ENCODE measurements around the gene JAZF1.

The JAZF1 gene

GRCh38 chr7:27955596-27955995 lies 225.0 kb downstream of the JAZF1 start:
- DNase-seq: no peak

GRCh38 chr7:27955011-27955410 lies 225.6 kb downstream of the JAZF1 start:
- DNase-seq: no peak

- no peak for DNase-seq
Measured at GRCh38 chr7:27953777-27954176, 226.8 kb downstream of the JAZF1 start.

- DNase-seq: no peak
Measured at GRCh38 chr7:27953361-27953760, 227.2 kb downstream of the JAZF1 start.

GRCh38 chr7:27952456-27953285 lies 227.9 kb downstream of the JAZF1 start:
- DNase-seq: no peak

GRCh38 chr7:27950123-27950522 lies 230.5 kb downstream of the JAZF1 start:
- no peak for DNase-seq

GRCh38 chr7:27948861-27949260 lies 231.7 kb downstream of the JAZF1 start:
- DNase-seq: no peak

GRCh38 chr7:27947586-27948278 lies 232.9 kb downstream of the JAZF1 start:
- no peak for DNase-seq

GRCh38 chr7:27946351-27946750 lies 234.2 kb downstream of the JAZF1 start:
- DNase-seq: no peak

GRCh38 chr7:27945058-27945795 lies 235.4 kb downstream of the JAZF1 start:
- no peak for DNase-seq

- DNase-seq: no peak
Measured at GRCh38 chr7:27944643-27945042, 236.0 kb downstream of the JAZF1 start.

GRCh38 chr7:27943241-27943640 lies 237.4 kb downstream of the JAZF1 start:
- DNase-seq: no peak

GRCh38 chr7:27942711-27943110 lies 237.9 kb downstream of the JAZF1 start:
- DNase-seq: no peak

GRCh38 chr7:27941522-27941921 lies 239.1 kb downstream of the JAZF1 start:
- DNase-seq: no peak

GRCh38 chr7:27940341-27940740 lies 240.3 kb downstream of the JAZF1 start:
- DNase-seq: no peak

- DNase-seq: no peak
Measured at GRCh38 chr7:27939893-27940292, 240.7 kb downstream of the JAZF1 start.

GRCh38 chr7:27936768-27937102 lies 243.9 kb downstream of the JAZF1 start:
- DNase-seq: no peak

- no peak for DNase-seq
Measured at GRCh38 chr7:27936047-27936767, 244.4 kb downstream of the JAZF1 start.

GRCh38 chr7:27933671-27934565 lies 246.7 kb downstream of the JAZF1 start:
- no peak for DNase-seq

- no peak for DNase-seq
Measured at GRCh38 chr7:27930910-27931476, 249.6 kb downstream of the JAZF1 start.

GRCh38 chr7:27929127-27929526 lies 251.5 kb downstream of the JAZF1 start:
- no peak for DNase-seq

- no peak for DNase-seq
Measured at GRCh38 chr7:27928001-27928400, 252.6 kb downstream of the JAZF1 start.

Data from stimulated activated CD4-positive, alpha-beta T cell treated with anti-CD3 and anti-CD28 coated beads, Interleukin-2, amount 100 ng/mL, for 48 hours (primary cell).